Neural cell (in vitro differentiated cells): ENCODE data around the gene TEX14. TPM values are rescaled to one million over a fixed set of nuclear protein-coding genes. Genes with fewer than 3 reads are reported as not detected.

ENCODE experiments used
- H2AFZ ChIP-seq: fragments of 200-600, 300-800 bp; sonication (generic), shearing (Covaris generic); 2 replicates; pipeline ENCODE4 v1.6.0; 2014; ENCODE audit warnings: low read depth, mild to moderate bottlenecking, antibody characterized with exemption, low read length, moderate library complexity
- H3F3A ChIP-seq: fragments of 200-600 bp; shearing (Covaris generic); 2 replicates; pipeline ENCODE4 v1.6.1; 2016; ENCODE audit warnings: mild to moderate bottlenecking, moderate library complexity, mixed read lengths, antibody characterized with exemption, low read length; ENCODE audit not compliant: insufficient read depth, poor library complexity, severe bottlenecking
- H3K27ac ChIP-seq: fragments of 200-600, 300-800 bp; sonication (generic), shearing (Covaris generic); 2 replicates; pipeline ENCODE4 v1.5.1; 2014; ENCODE audit warnings: mild to moderate bottlenecking, low read length, moderate library complexity
- H3K27me3 ChIP-seq: fragments of 300-800, 200-600 bp; sonication (generic), shearing (Covaris generic); 2 replicates; pipeline ENCODE4 v1.6.0; 2014; ENCODE audit warnings: mild to moderate bottlenecking, low read depth, low read length, moderate library complexity; ENCODE audit not compliant: insufficient read depth
- H3K36me3 ChIP-seq: fragments of 300-800, 200-600 bp; sonication (generic), shearing (Covaris generic); 2 replicates; pipeline ENCODE4 v1.5.1; 2014; ENCODE audit warnings: mild to moderate bottlenecking, antibody characterized with exemption, low read length, moderate library complexity; ENCODE audit not compliant: insufficient read depth
- H3K4me2 ChIP-seq: fragments of 300-800, 200-600 bp; sonication (generic), shearing (Covaris generic); 2 replicates; pipeline ENCODE4 v1.6.0; 2014; ENCODE audit warnings: mild to moderate bottlenecking, low read length
- H3K4me3 ChIP-seq: fragments of 300-800, 200-600 bp; sonication (generic), shearing (Covaris generic); 2 replicates; pipeline ENCODE4 v1.5.1; 2014; ENCODE audit warnings: mild to moderate bottlenecking, low read length, moderate library complexity
- H3K79me2 ChIP-seq: fragments of 200-600 bp; shearing (Covaris generic); replicated peaks from 2 replicates; pipeline ENCODE4 v1.6.0; 2014; ENCODE audit warnings: mild to moderate bottlenecking, low read length, moderate library complexity; ENCODE audit not compliant: insufficient read depth
- H3K9ac ChIP-seq: fragments of 300-800, 200-600 bp; sonication (generic), shearing (Covaris generic); 2 replicates; pipeline ENCODE4 v1.6.1; 2016; ENCODE audit warnings: mild to moderate bottlenecking, low read length, mixed read lengths
- H3K9me2 ChIP-seq: fragments of 200-600 bp; shearing (Covaris generic); 2 replicates; pipeline ENCODE4 v1.6.1; 2016; ENCODE audit warnings: mild to moderate bottlenecking, low read length, mixed read lengths; ENCODE audit not compliant: insufficient read depth
- H3K9me3 ChIP-seq: fragments of 200-600, 300-800 bp; sonication (generic), shearing (Covaris generic); 2 replicates; pipeline ENCODE4 v1.6.1; 2016; ENCODE audit warnings: mild to moderate bottlenecking, mixed run types, low read length, moderate library complexity, mixed read lengths
- H4K20me1 ChIP-seq: fragments of 200-600 bp; shearing (Covaris generic); 2 replicates; pipeline ENCODE4 v1.6.1; 2016; ENCODE audit warnings: mild to moderate bottlenecking, mixed run types; ENCODE audit not compliant: insufficient read depth
- EP300 ChIP-seq: fragments of 450-650 bp; conservative IDR thresholded peaks from 2 replicates; pipeline ENCODE4 v1.6.1; 2014; ENCODE audit warnings: antibody characterized with exemption, mild to moderate bottlenecking, moderate library complexity; ENCODE audit not compliant: poor library complexity, severe bottlenecking
- EZH2 ChIP-seq: fragments of 200-600, 300-800 bp; shearing (Covaris generic), sonication (generic); IDR thresholded peaks from 2 replicates; pipeline ENCODE4 v1.6.1; 2014; ENCODE audit warnings: antibody characterized with exemption, low read length, borderline replicate concordance, mild to moderate bottlenecking; ENCODE audit not compliant: insufficient read depth, poor library complexity, severe bottlenecking
- MXI1 ChIP-seq: fragments of 450-650 bp; conservative IDR thresholded peaks from 2 replicates; pipeline ENCODE4 v1.6.1; 2014; ENCODE audit warnings: antibody characterized with exemption, mild to moderate bottlenecking; ENCODE audit not compliant: poor library complexity, severe bottlenecking
- POLR2AphosphoS5 ChIP-seq: IDR thresholded peaks from 2 replicates; pipeline ENCODE4 v1.6.1; 2012
- RAD21 ChIP-seq: fragments of 450-650 bp; conservative IDR thresholded peaks from 2 replicates; pipeline ENCODE4 v1.6.1; 2014; ENCODE audit warnings: antibody characterized with exemption, mild to moderate bottlenecking, moderate library complexity
- SMC3 ChIP-seq: fragments of 450-650 bp; conservative IDR thresholded peaks from 2 replicates; pipeline ENCODE4 v1.6.1; 2014; ENCODE audit warnings: antibody characterized with exemption, mild to moderate bottlenecking, moderate library complexity; ENCODE audit not compliant: poor library complexity
- TAF1 ChIP-seq: IDR thresholded peaks from 2 replicates; pipeline ENCODE4 v1.6.1; 2012; ENCODE audit warnings: low read depth
- polyA plus RNA-seq: library from polyadenylated mRNA; depleted of rRNA; stranded (reverse); fragments of >200 nt; gene quantifications from 2 replicates; pipeline ENCODE4 v1.2.3, GENCODE V29; 2014
- TF ChIP-seq, protein P1 (sequence below): IDR thresholded peaks from 2 replicates; pipeline ENCODE4 v1.6.1; 2012; ENCODE audit warnings: borderline replicate concordance
- TF ChIP-seq, protein P2 (sequence below): fragments of 450-650 bp; IDR thresholded peaks from 2 replicates; pipeline ENCODE4 v1.5.1; 2014; ENCODE audit warnings: antibody characterized with exemption, mild to moderate bottlenecking, moderate library complexity; ENCODE audit not compliant: poor library complexity, severe bottlenecking

TEX14 gene
- polyA plus RNA-seq, 1 donor from 2014 or later: 1.4 TPM

DNA sequence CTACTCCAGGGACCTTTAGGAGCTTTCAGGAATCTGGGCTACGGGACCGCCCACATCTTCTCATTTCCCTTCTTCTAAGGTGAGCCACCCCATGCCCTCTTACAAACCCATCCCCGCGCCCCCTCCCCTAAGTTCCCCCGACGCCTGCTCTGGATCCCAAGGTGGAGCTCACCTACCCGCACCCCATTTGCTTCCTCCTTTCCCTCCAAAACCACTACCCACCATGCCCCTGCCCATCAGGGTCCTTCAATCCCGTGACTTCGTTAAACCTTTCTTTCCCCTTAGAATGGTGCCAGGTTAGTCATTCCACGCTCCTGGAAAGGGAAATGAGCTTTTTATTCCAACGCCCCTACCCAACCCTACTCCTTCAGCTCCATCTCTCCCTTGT is 177.1 kb downstream of the TEX14 start:
- peaks cover 9% of the 10 kb centered on the region for H3K36me3 ChIP-seq
- TF ChIP-seq EZH2 (no peak), TAF1 (no peak)
- no peaks in the 10 kb centered on the region for H4K20me1 ChIP-seq
- peak overlapping the region; percentile 95 for H3K27ac ChIP-seq
- no peaks in the 10 kb centered on the region for H3K9me2 ChIP-seq
- H2AFZ ChIP-seq: no peak overlapping the region
- H3K4me2 ChIP-seq: peak overlapping the region; percentile 76
- peaks cover 50% of the 10 kb centered on the region for H3K79me2 ChIP-seq
- peak overlapping the region; percentile 99 for H3K4me3 ChIP-seq
- H3K9me3 ChIP-seq: no peaks in the 10 kb centered on the region
- no peaks in the 10 kb centered on the region for H3F3A ChIP-seq
- H3K9ac ChIP-seq: peak overlapping the region; percentile 93
- H3K27me3 ChIP-seq: no peaks in the 10 kb centered on the region

DNA sequence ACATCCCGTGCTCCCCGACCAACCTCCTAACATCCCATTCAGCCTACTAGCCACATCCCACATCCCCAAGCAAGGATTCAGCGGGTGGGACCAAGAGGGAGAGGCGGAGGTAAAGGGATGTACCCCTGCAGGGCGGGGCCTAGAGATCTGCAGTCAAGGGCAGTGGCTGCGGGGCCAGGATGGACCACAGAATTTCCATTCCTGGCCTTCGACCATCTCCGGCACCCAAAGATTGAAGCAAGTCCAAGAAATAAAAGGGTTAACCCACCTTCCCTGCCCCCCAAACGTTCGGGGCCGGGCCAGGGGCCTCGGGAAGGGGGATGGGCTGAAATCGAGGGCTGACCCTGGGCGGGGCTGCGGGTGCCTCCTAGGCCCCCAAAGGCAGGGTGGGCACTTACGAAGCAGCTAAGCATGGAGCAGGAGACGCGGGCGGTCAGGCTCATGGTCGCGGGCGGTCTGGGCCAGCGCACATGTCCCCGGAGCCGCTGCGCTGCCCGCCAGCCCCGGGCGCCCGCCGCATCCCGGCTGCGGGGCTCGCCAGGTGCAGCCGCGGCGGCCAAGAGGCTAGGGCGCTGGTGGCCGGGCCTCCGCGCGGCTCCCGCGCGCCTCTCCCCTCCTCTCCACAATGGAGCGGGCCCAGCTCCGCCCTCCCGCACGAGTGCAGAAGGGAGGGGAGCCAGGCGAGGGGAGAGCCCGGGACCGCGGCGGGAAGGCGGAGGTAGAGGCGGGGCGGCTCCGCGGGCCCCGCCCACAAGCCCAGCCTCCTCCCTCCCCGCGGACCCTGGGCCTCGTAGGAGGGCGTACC is 177.7 kb downstream of the TEX14 start, which contains the start of gene MTMR4:
MTMR4 (minus strand) TSS at position 674 of the 805 bp plus-strand sequence; CDS start at position 443, 231 bp downstream.
- no peaks in the 10 kb centered on the region for H3K27me3 ChIP-seq
- H3K4me3 ChIP-seq: peak within 1 kb of the TSS; percentile 99
- no peaks in the 10 kb centered on the region for H4K20me1 ChIP-seq
- TF ChIP-seq RAD21 (no peak), EP300 (peak; percentile 26), MXI1 (peak; percentile 79), POLR2AphosphoS5 (peak; percentile 70)
- H3K9me2 ChIP-seq: no peaks in the 10 kb centered on the region
- H3K36me3 ChIP-seq: peaks cover 9% of the 10 kb centered on the region
- peak within 1 kb of the TSS; percentile 49 for H2AFZ ChIP-seq
- peak within 1 kb of the TSS; percentile 95 for H3K27ac ChIP-seq
- no peaks in the 10 kb centered on the region for H3F3A ChIP-seq
- H3K79me2 ChIP-seq: peaks cover 50% of the 10 kb centered on the region
- peak within 1 kb of the TSS; percentile 76 for H3K4me2 ChIP-seq
- no peaks in the 10 kb centered on the region for H3K9me3 ChIP-seq
- H3K9ac ChIP-seq: peak within 1 kb of the TSS; percentile 93

DNA sequence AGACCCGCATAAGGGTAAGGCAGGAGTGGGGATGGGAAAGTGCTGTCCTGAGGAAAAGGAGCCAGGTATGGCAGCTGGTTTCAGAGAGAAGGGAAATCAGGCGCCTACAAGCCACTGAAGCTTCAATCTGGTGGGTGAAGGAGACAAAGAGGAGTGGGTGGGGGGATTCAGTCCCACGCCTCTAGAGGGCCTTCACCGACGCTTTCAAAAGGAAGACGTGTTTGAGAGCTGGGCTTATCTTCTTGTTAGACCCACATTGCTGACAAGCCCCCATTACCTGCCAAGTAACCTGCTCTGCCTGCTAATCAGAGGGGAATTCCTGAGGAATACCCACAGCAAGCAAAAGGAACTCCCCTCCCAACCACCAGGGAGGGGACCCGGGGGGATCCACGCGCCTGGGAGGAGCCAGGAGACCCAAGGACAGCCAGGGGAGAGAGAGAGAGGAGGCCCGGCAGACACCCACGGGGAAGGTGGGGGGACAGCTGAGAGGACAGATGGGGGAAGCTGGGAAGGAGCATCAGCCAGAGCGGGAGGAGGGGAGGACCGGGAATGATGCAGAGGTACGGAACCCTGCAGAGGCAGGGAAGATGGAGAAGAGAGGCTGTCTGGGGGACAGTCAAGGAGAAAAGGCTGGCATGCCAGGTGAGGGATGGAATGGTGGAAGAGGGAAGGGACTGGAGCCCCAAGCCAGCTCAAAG is 178.4 kb downstream of the TEX14 start:
- Histone ChIP-seq H3K27me3 (no peaks in the 10 kb centered on the region), H2AFZ (peak overlapping the region; percentile 49), H3K4me2 (peak overlapping the region; percentile 75), H3K9me3 (no peaks in the 10 kb centered on the region), H3K36me3 (peaks cover 9% of the 10 kb centered on the region), H3K9ac (peak overlapping the region; percentile 93), H4K20me1 (no peaks in the 10 kb centered on the region), H3F3A (no peaks in the 10 kb centered on the region), H3K79me2 (peaks cover 50% of the 10 kb centered on the region), H3K9me2 (no peaks in the 10 kb centered on the region), H3K4me3 (peak overlapping the region; percentile 99), H3K27ac (peak overlapping the region; percentile 95)
- peak; percentile 55 for TF ChIP-seq SMC3
- TF ChIP-seq POLR2AphosphoS5: peak; percentile 88
- TF ChIP-seq, protein P1, sequence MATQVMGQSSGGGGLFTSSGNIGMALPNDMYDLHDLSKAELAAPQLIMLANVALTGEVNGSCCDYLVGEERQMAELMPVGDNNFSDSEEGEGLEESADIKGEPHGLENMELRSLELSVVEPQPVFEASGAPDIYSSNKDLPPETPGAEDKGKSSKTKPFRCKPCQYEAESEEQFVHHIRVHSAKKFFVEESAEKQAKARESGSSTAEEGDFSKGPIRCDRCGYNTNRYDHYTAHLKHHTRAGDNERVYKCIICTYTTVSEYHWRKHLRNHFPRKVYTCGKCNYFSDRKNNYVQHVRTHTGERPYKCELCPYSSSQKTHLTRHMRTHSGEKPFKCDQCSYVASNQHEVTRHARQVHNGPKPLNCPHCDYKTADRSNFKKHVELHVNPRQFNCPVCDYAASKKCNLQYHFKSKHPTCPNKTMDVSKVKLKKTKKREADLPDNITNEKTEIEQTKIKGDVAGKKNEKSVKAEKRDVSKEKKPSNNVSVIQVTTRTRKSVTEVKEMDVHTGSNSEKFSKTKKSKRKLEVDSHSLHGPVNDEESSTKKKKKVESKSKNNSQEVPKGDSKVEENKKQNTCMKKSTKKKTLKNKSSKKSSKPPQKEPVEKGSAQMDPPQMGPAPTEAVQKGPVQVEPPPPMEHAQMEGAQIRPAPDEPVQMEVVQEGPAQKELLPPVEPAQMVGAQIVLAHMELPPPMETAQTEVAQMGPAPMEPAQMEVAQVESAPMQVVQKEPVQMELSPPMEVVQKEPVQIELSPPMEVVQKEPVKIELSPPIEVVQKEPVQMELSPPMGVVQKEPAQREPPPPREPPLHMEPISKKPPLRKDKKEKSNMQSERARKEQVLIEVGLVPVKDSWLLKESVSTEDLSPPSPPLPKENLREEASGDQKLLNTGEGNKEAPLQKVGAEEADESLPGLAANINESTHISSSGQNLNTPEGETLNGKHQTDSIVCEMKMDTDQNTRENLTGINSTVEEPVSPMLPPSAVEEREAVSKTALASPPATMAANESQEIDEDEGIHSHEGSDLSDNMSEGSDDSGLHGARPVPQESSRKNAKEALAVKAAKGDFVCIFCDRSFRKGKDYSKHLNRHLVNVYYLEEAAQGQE: peak; percentile 81
- TF ChIP-seq TAF1: peak; percentile 75
- TF ChIP-seq, protein P2, sequence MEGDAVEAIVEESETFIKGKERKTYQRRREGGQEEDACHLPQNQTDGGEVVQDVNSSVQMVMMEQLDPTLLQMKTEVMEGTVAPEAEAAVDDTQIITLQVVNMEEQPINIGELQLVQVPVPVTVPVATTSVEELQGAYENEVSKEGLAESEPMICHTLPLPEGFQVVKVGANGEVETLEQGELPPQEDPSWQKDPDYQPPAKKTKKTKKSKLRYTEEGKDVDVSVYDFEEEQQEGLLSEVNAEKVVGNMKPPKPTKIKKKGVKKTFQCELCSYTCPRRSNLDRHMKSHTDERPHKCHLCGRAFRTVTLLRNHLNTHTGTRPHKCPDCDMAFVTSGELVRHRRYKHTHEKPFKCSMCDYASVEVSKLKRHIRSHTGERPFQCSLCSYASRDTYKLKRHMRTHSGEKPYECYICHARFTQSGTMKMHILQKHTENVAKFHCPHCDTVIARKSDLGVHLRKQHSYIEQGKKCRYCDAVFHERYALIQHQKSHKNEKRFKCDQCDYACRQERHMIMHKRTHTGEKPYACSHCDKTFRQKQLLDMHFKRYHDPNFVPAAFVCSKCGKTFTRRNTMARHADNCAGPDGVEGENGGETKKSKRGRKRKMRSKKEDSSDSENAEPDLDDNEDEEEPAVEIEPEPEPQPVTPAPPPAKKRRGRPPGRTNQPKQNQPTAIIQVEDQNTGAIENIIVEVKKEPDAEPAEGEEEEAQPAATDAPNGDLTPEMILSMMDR: peak; percentile 75
- TF ChIP-seq EZH2: no peak
- TF ChIP-seq EP300: peak; percentile 47
- TF ChIP-seq MXI1: peak; percentile 26
- TF ChIP-seq RAD21: peak; percentile 37
